ENCODE measurements around the gene PEDS1.

The PEDS1 gene

GRCh38 chr20:50193836-50194421 lies 40.4 kb upstream of the PEDS1 start:
- peak overlapping the region; percentile 92 for H3K4me3 ChIP-seq (ENCODE audit: control insufficient read depth, low read depth, low read length)

GRCh38 chr20:50193199-50193835 lies 39.8 kb upstream of the PEDS1 start:
- DNase-seq (ENCODE audit: low read depth), result peak; percentile 52
- peak overlapping the region; percentile 92 for H3K4me3 ChIP-seq (ENCODE audit: control insufficient read depth, low read depth, low read length)
- TF ChIP-seq CTCF (IDR thresholded peaks at IDR 0.05; ENCODE audit: control insufficient read depth, insufficient read depth, low read depth, low read length, missing control alignments), result no peak

More at GRCh38 chr20:50193836-50194421, 40.4 kb upstream of the PEDS1 start:
- TF ChIP-seq CTCF (IDR thresholded peaks at IDR 0.05; ENCODE audit: control insufficient read depth, insufficient read depth, low read depth, low read length, missing control alignments), result no peak
- no peak for DNase-seq (ENCODE audit: low read depth)

GRCh38 chr20:50192364-50193198 lies 39.1 kb upstream of the PEDS1 start:
- TF ChIP-seq CTCF (IDR thresholded peaks at IDR 0.05; ENCODE audit: control insufficient read depth, insufficient read depth, low read depth, low read length, missing control alignments), result no peak
- peak; percentile 78 for DNase-seq (ENCODE audit: low read depth)
- peak overlapping the region; percentile 92 for H3K4me3 ChIP-seq (ENCODE audit: control insufficient read depth, low read depth, low read length)

GRCh38 chr20:50191544-50192363 lies 38.2 kb upstream of the PEDS1 start:
- TF ChIP-seq CTCF (IDR thresholded peaks at IDR 0.05; ENCODE audit: control insufficient read depth, insufficient read depth, low read depth, low read length, missing control alignments), result peak; percentile 25
- no peak for DNase-seq (ENCODE audit: low read depth)

GRCh38 chr20:50191065-50191543 lies 37.6 kb upstream of the PEDS1 start:
- no peak for TF ChIP-seq CTCF (IDR thresholded peaks at IDR 0.05; ENCODE audit: control insufficient read depth, insufficient read depth, low read depth, low read length, missing control alignments)
- peak overlapping the region; percentile 92 for H3K4me3 ChIP-seq (ENCODE audit: control insufficient read depth, low read depth, low read length)
- DNase-seq (ENCODE audit: low read depth), result no peak

More at GRCh38 chr20:50191544-50192363, 38.2 kb upstream of the PEDS1 start:
- peak overlapping the region; percentile 92 for H3K4me3 ChIP-seq (ENCODE audit: control insufficient read depth, low read depth, low read length)

Measured in AG09309 (cell line).